GM04503 (cell line): ENCODE data around the gene GLT8D2.

ENCODE experiments used
- DNase-seq: peaks from one replicate; pipeline ENCODE4 v3.0.0-alpha.2; 2012; ENCODE audit warnings: low read depth

GLT8D2 gene, protein sequence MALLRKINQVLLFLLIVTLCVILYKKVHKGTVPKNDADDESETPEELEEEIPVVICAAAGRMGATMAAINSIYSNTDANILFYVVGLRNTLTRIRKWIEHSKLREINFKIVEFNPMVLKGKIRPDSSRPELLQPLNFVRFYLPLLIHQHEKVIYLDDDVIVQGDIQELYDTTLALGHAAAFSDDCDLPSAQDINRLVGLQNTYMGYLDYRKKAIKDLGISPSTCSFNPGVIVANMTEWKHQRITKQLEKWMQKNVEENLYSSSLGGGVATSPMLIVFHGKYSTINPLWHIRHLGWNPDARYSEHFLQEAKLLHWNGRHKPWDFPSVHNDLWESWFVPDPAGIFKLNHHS

DNA sequence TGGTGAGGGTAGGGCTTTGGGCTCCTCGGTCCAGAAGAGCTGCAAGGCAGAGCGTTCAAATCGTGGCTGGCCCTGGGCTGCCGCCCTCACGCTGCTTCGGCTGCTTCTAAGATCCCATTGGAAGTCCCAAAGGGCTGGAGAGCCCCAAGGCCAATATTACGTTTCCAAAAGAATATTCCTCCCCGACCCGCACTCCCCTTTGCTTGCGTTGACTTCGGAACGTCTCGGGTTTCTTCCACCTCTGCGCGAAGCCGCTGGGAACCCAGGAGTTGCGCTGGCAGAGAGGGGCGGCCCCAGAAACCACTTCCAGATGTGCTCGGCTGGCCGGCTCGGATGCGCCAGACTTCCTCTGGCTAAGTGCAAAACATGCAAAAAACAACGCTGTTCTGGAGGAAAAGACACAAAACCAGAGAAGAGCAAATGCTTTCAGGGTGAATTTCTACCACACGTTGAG, at the start of gene GLT8D2:
Gene GLT8D2, minus strand, starts transcription at position 285 of the 454 bp plus-strand sequence. CDS start 30,539 bp downstream, outside the sequence.
- DNase-seq, result peak; percentile 39

GRCh38 chr12:104097954-104098353, 48.0 kb upstream of the GLT8D2 start:
- DNase-seq, result no peak

DNA sequence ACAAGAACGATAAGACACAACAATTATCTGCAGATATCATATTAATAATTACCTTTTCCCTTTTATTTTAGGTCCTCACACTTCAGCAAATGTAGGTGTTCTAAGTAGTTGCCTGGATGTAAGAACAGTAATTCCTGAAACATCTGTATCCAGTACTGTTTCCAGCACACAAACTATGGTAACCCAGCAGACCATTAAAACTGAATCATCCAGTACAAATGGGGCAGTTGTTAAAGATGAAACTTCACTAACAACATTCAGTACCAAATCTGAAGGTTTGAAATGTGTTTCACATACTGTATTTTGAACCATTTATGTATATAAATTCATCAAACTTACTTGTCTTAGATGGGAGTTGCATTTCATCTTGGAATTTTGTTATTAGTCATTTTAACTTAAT, 45.3 kb upstream of the GLT8D2 start:
- no peak for DNase-seq

DNA sequence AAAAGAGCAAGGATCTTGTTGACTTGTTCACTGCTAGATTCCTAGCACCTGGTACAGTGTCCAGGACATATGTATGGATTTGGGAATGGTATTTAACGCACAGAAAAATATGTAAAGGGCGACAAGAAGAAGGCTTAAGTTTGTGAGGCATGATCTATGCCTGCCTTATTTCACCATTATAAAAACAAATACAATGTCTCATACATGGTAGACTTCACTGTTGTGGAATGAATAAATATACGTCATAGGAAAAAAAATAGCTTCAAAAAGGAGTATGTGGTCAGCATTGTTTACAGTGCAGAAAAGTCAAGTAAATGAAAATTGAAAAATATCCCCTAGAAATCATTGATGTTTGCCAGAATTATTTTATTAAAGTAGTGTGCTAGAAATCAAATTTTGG, 44.3 kb upstream of the GLT8D2 start:
- no peak for DNase-seq

- DNase-seq, result no peak
Observed at GRCh38 chr12:104091136-104091535, 41.1 kb upstream of the GLT8D2 start.

- no peak for DNase-seq
Observed at GRCh38 chr12:104090685-104091084, 40.7 kb upstream of the GLT8D2 start.

DNA sequence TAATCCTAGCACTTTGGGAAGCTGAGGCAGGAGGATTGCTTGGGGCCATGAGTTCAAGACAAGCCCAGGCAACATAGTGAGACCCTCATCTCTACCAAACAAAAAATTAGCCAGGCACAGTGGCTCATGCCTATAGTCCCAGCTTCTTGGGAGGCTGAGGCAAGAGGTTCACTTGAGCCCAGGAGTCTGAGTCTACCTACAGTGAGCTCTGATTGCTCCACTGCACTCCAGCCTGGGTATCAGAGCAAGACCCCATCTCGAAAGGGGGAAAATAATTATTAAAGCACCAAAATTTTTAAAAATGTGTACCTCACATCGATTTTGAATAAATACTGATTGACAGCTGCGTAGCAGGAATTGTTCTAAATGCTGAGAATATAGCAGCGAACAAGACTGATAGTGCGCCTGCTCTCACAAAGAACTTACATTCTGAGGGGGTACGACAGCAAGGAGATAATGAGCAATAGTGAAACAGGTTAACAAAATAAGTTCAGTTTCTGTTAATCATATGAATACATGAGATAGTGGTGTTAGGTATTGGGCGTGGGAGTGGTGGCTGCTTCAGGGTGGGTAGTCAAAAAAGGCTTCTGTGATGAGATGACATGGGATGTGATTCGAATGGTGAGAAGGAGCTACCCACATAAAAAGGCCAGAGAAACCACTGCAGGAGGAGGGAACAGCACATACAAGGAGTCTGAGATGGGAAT, 33.9 kb upstream of the GLT8D2 start:
- DNase-seq, result no peak

DNA sequence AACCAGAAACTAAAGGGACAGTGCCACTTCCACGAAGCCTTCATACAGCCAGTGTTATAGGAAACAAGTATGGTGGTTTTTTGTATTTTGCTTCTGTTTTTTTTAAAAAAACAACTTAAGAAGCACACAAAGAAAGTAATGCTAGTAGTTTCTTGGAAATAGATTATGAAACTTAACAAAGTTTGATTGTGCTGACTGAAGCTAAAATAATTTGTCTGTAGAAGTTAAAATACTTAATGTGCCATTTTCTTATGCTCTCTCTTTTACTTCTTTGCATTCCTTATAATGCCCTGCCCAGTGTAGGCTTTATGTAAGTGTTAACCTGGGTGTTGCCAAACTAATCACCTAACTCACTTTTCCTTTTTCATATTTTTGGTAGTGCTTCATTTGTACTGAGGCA, 30.8 kb upstream of the GLT8D2 start:
- no peak for DNase-seq

DNA sequence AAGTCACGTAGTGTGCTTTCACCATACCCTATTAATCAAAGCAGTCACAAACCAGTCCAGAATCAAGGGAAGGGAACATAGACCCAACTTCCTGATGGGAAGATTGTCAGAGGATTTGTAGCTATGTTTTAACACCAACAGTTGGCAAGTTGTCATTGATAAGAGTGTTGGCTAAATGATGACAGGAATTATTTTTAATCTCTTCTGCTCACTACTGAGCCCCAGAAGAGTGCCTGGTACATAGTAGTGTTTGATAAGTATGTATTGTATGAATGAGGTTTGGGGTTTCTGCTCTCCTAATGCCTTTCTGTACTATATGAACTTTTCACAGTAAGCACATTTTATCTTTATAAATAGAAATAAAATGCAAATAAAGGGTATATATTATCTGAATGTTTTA, 29.0 kb upstream of the GLT8D2 start:
- DNase-seq, result no peak

- DNase-seq, result no peak
Observed at GRCh38 chr12:104073699-104074098, 23.7 kb upstream of the GLT8D2 start.

DNA sequence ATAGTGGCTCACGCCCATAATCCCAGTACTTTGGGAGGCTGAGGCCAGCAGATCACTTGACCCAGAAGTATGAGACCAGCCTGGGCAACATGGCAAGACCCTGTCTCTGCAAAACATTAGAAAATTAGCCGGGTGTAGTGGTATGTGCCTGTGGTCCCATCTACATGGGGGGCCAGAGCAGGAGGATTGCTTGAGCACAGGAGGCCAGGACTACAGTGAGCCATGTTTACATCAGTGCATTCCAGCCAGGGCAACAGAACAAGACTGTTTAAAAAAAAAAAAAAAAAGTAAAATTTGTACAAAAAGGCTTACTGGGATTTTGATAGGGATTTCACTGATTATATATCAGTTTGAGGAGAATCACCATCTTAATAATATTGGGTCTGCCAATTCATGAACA, 22.1 kb upstream of the GLT8D2 start:
- DNase-seq, result no peak

GRCh38 chr12:104064842-104065427, 14.9 kb upstream of the GLT8D2 start:
- no peak for DNase-seq

- DNase-seq, result peak; percentile 44
Observed at GRCh38 chr12:104064031-104064841, 14.2 kb upstream of the GLT8D2 start, which contains the start of gene HCFC2. HCFC2 (plus strand) TSS chr12:104064531; CDS start chr12:104064561, 30 bp downstream.

DNA sequence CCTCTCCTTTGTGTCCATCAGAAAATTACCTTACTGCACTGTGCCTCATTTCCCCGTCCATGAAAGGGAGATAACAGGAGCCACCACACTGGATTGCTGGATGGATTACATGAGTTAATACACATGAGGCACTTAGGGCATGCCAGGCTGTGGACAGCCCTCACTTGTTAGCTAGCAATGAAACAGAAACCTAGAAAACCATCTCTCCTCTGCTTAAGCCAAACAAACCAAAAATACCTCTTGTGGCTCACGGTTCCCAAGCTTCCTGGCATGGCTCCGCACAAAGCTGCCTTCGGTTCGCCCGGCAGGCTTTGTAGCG, 13.7 kb upstream of the GLT8D2 start:
- peak; percentile 17 for DNase-seq

- DNase-seq, result no peak
Observed at GRCh38 chr12:104060791-104061190, 10.8 kb upstream of the GLT8D2 start.

DNA sequence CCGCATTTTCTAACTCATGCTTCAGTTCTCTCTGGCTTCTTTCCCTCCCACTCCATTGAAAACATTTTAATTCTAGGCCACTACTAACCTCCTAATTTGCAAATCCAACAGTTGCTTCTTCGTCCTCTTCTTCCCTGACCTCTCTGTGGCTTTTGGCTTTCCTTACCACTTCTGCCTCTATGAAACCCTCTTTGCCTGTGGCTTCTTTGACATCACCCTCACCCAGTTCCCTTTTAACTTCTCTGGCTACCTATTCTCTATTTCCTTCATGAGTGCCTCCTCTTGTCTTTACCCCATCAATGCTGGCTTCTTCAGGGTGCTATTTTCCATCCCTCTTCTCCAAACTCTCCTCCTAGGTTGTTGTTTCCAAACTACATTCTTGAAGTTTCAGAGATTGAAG, 10.0 kb upstream of the GLT8D2 start:
- DNase-seq, result no peak

DNA sequence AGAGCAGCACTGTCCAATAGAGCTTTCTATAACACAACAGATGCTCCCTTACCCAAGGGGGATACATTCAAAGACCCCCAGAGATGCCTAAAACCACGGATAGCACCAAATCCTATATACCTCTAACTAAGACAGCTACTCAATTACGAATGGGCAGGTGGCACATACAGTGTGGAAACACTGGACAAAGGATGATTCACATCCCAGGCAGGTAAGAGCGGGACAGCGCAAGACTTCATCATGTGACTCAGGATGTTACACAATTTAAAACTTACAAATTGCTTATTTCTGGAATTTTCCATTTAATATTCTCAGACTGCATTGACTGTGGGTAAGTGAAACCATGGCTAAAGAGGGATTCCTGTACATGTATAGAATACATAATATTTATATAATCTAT, 8.8 kb upstream of the GLT8D2 start:
- no peak for DNase-seq

DNA sequence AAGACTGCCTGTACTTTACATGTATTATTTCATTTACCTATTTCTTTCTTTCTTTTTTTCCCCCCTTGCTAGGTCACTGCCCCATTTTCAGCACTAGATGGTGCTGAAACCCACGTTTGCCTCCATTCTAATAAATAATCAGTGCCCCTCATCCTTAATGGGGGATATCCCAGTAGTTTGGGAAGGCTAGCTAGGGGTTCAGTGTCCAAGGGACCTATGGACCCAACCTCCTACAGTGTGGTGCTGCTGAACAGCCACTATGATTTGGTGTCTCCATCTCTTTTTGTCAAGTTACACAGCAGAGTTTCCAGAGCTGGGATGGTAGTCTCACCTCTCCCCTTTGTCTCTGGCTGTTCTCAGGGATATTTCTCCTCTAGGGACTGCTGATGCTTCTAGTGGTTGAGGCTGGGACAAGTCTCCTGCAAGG, 7.8 kb upstream of the GLT8D2 start:
- no peak for DNase-seq

GRCh38 chr12:104056419-104056972, 6.5 kb upstream of the GLT8D2 start:
- no peak for DNase-seq

DNA sequence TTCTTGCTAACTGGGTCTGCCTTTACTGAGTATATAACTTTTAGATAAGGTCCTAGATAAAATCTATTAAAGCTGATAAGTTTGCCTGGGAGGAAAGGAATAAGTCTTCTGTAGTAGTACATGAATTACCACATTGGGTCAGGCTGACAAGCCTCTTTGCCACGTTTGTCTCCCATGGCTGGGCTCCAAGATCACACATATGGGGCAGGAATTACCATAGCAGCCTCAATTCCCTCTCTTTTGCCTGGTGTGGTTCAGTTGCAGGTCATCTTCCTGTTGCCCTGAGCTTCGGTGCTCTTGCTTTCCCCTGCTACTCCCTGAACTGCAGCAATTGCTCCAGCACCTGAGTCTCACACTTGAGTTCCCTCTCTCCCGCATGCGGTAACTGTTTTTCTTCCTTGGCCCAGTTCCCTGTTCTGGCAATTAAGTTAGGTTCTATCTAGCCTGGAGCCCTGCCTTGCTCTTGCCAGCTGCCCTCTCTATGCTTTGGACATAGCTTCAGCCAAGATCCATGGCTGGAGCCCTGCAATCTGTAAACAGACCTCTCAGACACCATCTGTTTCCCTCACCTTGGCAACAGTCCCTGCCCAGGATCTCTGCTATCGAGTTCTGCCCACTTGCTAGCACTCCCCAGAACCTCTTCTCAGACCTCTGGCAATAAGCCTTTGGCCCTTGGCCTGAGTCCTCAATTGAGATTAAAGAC, 5.8 kb upstream of the GLT8D2 start:
- DNase-seq, result peak; percentile 28

DNA sequence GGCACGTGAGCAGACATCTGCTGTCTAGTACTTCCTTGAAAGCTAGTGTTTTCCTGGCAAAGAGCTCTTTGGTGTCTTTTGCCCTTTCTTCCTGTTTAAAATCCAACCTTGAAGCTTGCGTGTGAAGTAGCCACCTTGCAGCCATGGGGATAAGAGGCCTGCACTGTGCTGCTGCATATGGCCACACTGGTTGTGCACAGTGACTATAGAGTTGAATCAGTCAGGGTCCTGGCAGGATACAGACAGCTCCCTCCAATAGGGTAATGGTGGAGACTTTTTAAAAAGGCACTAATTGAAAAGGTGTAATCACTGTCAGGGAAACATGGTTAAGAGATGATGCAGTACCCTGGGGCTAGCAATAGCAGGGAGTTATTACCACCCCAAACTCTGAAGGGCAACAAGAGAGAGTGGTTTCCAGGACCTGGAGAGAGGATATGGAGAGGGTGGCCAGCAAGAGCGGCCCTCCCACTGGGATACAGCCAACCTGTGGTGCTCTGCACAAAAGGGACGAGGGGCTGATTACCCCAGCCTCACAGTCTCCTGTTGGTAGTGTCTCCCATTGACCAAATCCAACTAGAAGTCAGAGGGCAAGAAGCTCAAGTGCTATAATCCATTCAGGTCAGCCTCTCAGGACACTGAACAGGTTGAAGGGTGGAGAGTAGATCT, 4.8 kb upstream of the GLT8D2 start:
- DNase-seq, result no peak
